K562 (cell line): ENCODE data around the gene TMED8. TPM values are rescaled to one million over a fixed set of nuclear protein-coding genes. Genes with fewer than 3 reads are reported as not detected.

Source experiments
- FOXP1 ChIP-seq: sonication (generic); formaldehyde crosslinking; IDR thresholded peaks from 2 replicates; pipeline ENCODE4 v1.8.0; 2022; ENCODE audit warnings: mild to moderate bottlenecking, missing genetic modification reagents
- HNRNPLL ChIP-seq: fragments of 200-400 bp; formaldehyde crosslinking; IDR thresholded peaks from 2 replicates; pipeline ENCODE4 v1.6.1; 2017; ENCODE audit warnings: low read length, low read depth, mild to moderate bottlenecking; ENCODE audit not compliant: poor library complexity, severe bottlenecking
- MAZ ChIP-seq, 2 experiments: fragments of 450-650 bp in 1 of 2; sonication (generic) in 1 of 2; formaldehyde crosslinking; IDR thresholded peaks in 1 of 2; conservative IDR thresholded peaks in 1 of 2; 2 replicates each; pipeline versions ENCODE4 v1.4.0 to v1.5.0; 2020; ENCODE audit warnings: mild to moderate bottlenecking in 1 of 2, missing genetic modification reagents in 1 of 2
- NELFE ChIP-seq: IDR thresholded peaks from 2 replicates; pipeline ENCODE4 v1.6.1; 2011; ENCODE audit warnings: mild to moderate bottlenecking; ENCODE audit not compliant: insufficient read depth, insufficient read length
- SMARCA5 ChIP-seq: fragments of 450-650 bp; IDR thresholded peaks from 2 replicates; pipeline ENCODE4 v1.6.1; 2016
- TAF7 ChIP-seq: fragments of 450-650 bp; IDR thresholded peaks from 2 replicates; pipeline ENCODE4 v1.6.1; 2016; ENCODE audit warnings: missing genetic modification characterization, missing compliant biosample characterization
- TBL1XR1 ChIP-seq, 2 experiments: IDR thresholded peaks; 2 replicates each; pipeline ENCODE4 v1.6.1; 2012; ENCODE audit warnings: improper control_type of control experiment in 2 of 2, low read length in 2 of 2, mild to moderate bottlenecking in 1 of 2
- VEZF1 ChIP-seq: fragments of 200-800 bp; sonication (Bioruptor generic); IDR thresholded peaks from 2 replicates; pipeline ENCODE4 v1.6.1; 2017; ENCODE audit warnings: missing genetic modification characterization, missing compliant biosample characterization
- ZHX1 ChIP-seq: fragments of 150-350 bp; conservative IDR thresholded peaks from 2 replicates; pipeline ENCODE4 v1.6.1; 2014; ENCODE audit warnings: low read length
- ZNF140 ChIP-seq: fragments of 250-450 bp; sonication (Bioruptor Pico); IDR thresholded peaks from 2 replicates; pipeline ENCODE4 v1.8.0; 2021; ENCODE audit warnings: moderate library complexity, mild to moderate bottlenecking, inconsistent platforms
- polyA plus RNA-seq, 8 experiments: library from polyadenylated mRNA; depleted of rRNA in 4 of 8; stranded (reverse) in 5 of 8; unstranded in 3 of 8; fragments of >200 nt; fragmentation: Nextera tagmentation in 2 of 8; fragmentation: Illumina TruSeq in 1 of 8; extraction: Ambion mirVana in 2 of 8; extraction: Trizol in 1 of 8; gene quantifications; 2 replicates each; pipeline versions ENCODE4 v1.2.1 to v1.2.3, GENCODE V29; 2011 to 2014; ENCODE audit warnings: inconsistent platforms in 1 of 8, missing spikeins in 1 of 8
- total RNA-seq, 7 experiments: library from RNA; depleted of rRNA in 6 of 7; stranded (reverse); fragments of >200 nt in 6 of 7; fragmentation: Illumina TruSeq in 2 of 7; extraction: Trizol in 2 of 7; gene quantifications; 2 replicates each; pipeline versions ENCODE4 v1.2.1 to v1.2.3, GENCODE V29; 2011 to 2021; ENCODE audit warnings: low replicate concordance in 1 of 7
- TF ChIP-seq, protein P1 (sequence below), 2 experiments: fragments of 450-650 bp in 1 of 2; sonication (generic) in 1 of 2; formaldehyde crosslinking in 1 of 2; IDR thresholded peaks; 2 replicates each; pipeline versions ENCODE4 v1.7.1 to v1.9.0; 2016 to 2022; ENCODE audit warnings: inconsistent platforms in 1 of 2, mild to moderate bottlenecking in 1 of 2, missing genetic modification reagents in 1 of 2
- TF ChIP-seq, protein P2 (sequence below): sonication (generic); formaldehyde crosslinking; IDR thresholded peaks from 2 replicates; pipeline ENCODE4 v1.8.0; 2022; ENCODE audit warnings: mild to moderate bottlenecking, missing genetic modification reagents

The TMED8 gene
- total and polyA plus RNA-seq, 9 of the 15 experiments (the other 6 are each of a cell fraction or from before 2014, with no cell fraction given): 3.3 to 17.4 (median 12.0) TPM

DNA sequence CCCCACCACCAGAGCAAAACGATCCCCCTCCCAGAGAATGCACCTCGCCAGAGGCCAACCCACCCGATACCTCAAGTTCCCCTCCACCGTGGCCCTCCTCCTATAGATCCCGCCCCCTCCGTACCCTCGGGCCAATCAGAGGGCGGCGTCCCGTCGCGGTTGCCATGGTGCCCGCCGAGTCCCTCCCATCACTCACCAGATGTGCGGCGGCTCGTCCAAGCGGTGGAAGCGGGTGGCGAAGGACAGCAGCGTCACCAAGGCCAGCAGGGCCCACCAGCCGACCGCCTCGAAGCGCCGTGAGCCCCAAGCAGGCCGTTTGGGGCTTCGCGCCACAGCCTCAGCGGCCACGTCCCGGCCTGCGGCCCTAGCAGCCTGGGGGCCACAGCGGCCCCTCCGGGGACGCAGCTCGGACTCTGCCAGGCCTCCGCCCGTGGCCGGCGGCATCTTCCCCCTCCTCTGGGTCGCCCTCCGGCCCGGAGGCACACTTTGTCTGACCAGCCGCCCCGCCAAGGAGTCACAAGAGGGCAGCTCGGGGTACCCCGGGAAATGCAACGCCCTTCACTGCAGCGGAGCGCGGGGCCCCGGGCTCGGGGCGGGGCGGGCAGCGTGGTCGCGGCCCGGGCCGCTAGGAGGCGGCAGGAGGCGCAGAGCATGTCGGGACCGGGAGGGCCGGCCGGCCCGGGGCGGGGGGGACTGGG, 56.5 kb downstream of the TMED8 start, which contains the start of gene POMT2 (continued):
- TF ChIP-seq, protein P1, sequence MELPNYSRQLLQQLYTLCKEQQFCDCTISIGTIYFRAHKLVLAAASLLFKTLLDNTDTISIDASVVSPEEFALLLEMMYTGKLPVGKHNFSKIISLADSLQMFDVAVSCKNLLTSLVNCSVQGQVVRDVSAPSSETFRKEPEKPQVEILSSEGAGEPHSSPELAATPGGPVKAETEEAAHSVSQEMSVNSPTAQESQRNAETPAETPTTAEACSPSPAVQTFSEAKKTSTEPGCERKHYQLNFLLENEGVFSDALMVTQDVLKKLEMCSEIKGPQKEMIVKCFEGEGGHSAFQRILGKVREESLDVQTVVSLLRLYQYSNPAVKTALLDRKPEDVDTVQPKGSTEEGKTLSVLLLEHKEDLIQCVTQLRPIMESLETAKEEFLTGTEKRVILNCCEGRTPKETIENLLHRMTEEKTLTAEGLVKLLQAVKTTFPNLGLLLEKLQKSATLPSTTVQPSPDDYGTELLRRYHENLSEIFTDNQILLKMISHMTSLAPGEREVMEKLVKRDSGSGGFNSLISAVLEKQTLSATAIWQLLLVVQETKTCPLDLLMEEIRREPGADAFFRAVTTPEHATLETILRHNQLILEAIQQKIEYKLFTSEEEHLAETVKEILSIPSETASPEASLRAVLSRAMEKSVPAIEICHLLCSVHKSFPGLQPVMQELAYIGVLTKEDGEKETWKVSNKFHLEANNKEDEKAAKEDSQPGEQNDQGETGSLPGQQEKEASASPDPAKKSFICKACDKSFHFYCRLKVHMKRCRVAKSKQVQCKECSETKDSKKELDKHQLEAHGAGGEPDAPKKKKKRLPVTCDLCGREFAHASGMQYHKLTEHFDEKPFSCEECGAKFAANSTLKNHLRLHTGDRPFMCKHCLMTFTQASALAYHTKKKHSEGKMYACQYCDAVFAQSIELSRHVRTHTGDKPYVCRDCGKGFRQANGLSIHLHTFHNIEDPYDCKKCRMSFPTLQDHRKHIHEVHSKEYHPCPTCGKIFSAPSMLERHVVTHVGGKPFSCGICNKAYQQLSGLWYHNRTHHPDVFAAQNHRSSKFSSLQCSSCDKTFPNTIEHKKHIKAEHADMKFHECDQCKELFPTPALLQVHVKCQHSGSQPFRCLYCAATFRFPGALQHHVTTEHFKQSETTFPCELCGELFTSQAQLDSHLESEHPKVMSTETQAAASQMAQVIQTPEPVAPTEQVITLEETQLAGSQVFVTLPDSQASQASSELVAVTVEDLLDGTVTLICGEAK (IDR thresholded peaks at IDR 0.05): no peak
- TF ChIP-seq, protein P1 (CRISPR knock-in tag; IDR thresholded peaks at IDR 0.05): no peak
- no peak for TF ChIP-seq SMARCA5
- TF ChIP-seq ZNF140 (CRISPR knock-in tag): no peak
- TF ChIP-seq MAZ (CRISPR knock-in tag; conservative IDR thresholded peaks at IDR 0.05 in 1 of 2, IDR thresholded peaks at IDR 0.05 in 1 of 2): peak in 1 of 2 experiments; percentile 85
- no peak for TF ChIP-seq HNRNPLL
- TF ChIP-seq NELFE: no peak
- peak; percentile 74; the same call in 1 of the 2 replicates for TF ChIP-seq FOXP1 (CRISPR knock-in tag)
- peak; percentile 98 for TF ChIP-seq VEZF1
- TF ChIP-seq, protein P2, sequence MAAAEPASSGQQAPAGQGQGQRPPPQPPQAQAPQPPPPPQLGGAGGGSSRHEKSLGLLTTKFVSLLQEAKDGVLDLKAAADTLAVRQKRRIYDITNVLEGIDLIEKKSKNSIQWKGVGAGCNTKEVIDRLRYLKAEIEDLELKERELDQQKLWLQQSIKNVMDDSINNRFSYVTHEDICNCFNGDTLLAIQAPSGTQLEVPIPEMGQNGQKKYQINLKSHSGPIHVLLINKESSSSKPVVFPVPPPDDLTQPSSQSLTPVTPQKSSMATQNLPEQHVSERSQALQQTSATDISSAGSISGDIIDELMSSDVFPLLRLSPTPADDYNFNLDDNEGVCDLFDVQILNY (CRISPR knock-in tag): no peak
- TF ChIP-seq TAF7 (tag): no peak
- no peak for TF ChIP-seq ZHX1
- no peak for TF ChIP-seq TBL1XR1 (IDR thresholded peaks at IDR 0.05; ENCODE audit: low read length in 2 of 2)
